ENCODE measurements around the gene ZNF648. TPM values are rescaled to one million over a fixed set of nuclear protein-coding genes. Genes with fewer than 3 reads are reported as not detected.

The ZNF648 gene
- total RNA-seq, 1 donor from 2014 or later: not detected

DNA sequence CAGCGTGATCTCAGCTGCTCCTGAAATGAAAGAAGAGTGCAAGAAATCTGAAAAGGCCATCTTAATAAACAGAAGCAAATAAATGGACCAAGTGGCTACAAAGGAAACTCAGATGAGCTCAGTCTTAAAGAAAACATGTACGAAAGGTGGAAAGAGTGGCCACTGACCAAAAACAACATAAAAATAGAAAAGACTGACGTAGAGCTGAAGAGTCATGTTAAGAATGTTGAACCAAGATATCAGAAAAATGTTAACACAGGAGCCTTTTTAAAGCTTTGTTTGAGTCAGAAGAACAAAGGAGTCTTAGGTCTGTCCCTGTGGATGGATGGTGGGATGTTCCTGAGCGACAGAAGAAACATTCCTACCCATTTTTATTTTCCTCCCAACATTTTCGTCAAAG lies 30.8 kb upstream of the ZNF648 start:
- TF ChIP-seq CTCF (IDR thresholded peaks at IDR 0.05): no peak
- POLR2A ChIA-PET: no interaction called here
- no peak for DNase-seq
- no peaks in the 10 kb centered on the region for H3K9me3 Mint-ChIP-seq
- no peaks in the 10 kb centered on the region for H3K36me3 Mint-ChIP-seq (ENCODE audit: low read depth)
- H3K27ac Mint-ChIP-seq: no peak overlapping the region
- ATAC-seq (ENCODE audit: low read depth): no peak
- H3K4me1 Mint-ChIP-seq: no peaks in the 10 kb centered on the region
- CTCF ChIA-PET: interaction anchor here (1.0 to 2.0 kb wide), 3 partner anchors 11 to 304 kb away, joined by 3 to 7 read pairs (median 5); no protein-coding TSS in a partner anchor
- intact Hi-C loops (cut with micrococcal nuclease): no loop called here
- H3K27me3 Mint-ChIP-seq: peaks cover 3% of the 10 kb centered on the region
- no peak overlapping the region for H3K4me3 Mint-ChIP-seq

DNA sequence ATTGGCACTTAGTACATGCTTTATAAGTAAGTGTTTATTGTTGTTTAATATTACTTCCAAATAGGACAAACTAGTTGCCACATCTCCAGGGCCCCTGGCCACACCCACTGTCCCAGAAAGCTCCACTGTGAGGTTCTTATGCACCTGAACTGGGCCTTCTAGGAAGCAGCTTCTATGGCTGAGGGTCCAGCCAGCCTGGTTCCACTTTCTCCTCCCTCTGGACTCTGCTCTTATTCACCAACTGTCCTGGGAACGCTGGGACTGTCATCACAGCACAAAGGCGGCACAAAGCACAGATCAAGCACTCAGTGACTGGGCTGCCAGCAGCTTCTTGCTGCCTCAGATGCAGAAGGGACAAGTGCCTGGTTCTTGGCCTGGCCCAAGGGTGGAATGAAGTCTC lies 29.6 kb upstream of the ZNF648 start:
- H3K27me3 Mint-ChIP-seq: peaks cover 3% of the 10 kb centered on the region
- DNase-seq (no peak), ATAC-seq (ENCODE audit: low read depth) (no peak)
- no peaks in the 10 kb centered on the region for H3K36me3 Mint-ChIP-seq (ENCODE audit: low read depth)
- POLR2A ChIA-PET: no interaction called here
- CTCF ChIA-PET: interaction anchor here (1.9 to 2.0 kb wide), 2 partner anchors 10 to 305 kb away, joined by 5 to 7 read pairs; no protein-coding TSS in a partner anchor
- intact Hi-C loops (cut with micrococcal nuclease): no loop called here
- TF ChIP-seq CTCF (IDR thresholded peaks at IDR 0.05): no peak
- H3K4me1 Mint-ChIP-seq: no peaks in the 10 kb centered on the region
- no peaks in the 10 kb centered on the region for H3K9me3 Mint-ChIP-seq
- no peak overlapping the region for H3K4me3 Mint-ChIP-seq
- H3K27ac Mint-ChIP-seq: no peak overlapping the region

GRCh38 chr1:182087719-182088350 lies 26.3 kb upstream of the ZNF648 start:
- no peaks in the 10 kb centered on the region for H3K27me3 Mint-ChIP-seq
- no peak for TF ChIP-seq CTCF (IDR thresholded peaks at IDR 0.05)
- intact Hi-C loops (cut with micrococcal nuclease): loop anchor here (5.0 kb wide), 1 partner anchor 694 kb away; no protein-coding TSS in a partner anchor
- H3K4me3 Mint-ChIP-seq: no peak overlapping the region
- H3K36me3 Mint-ChIP-seq (ENCODE audit: low read depth): no peaks in the 10 kb centered on the region
- H3K4me1 Mint-ChIP-seq: peaks cover 4% of the 10 kb centered on the region
- DNase-seq (no peak), ATAC-seq (ENCODE audit: low read depth) (no peak)
- H3K27ac Mint-ChIP-seq: no peak overlapping the region
- POLR2A ChIA-PET: no interaction called here
- CTCF ChIA-PET: interaction anchor here (0.9 to 1.2 kb wide), 2 partner anchors 309 to 609 kb away, joined by 3 to 5 read pairs; no protein-coding TSS in a partner anchor
- H3K9me3 Mint-ChIP-seq: no peaks in the 10 kb centered on the region

GRCh38 chr1:182087304-182087703 lies 25.8 kb upstream of the ZNF648 start:
- no peak for DNase-seq
- Mint-ChIP-seq H3K27me3 (no peaks in the 10 kb centered on the region), H3K4me3 (no peak overlapping the region), H3K4me1 (peaks cover 4% of the 10 kb centered on the region), H3K27ac (no peak overlapping the region), H3K36me3 (ENCODE audit: low read depth) (no peaks in the 10 kb centered on the region), H3K9me3 (no peaks in the 10 kb centered on the region)
- ChIA-PET POLR2A (no interaction called here), CTCF (interaction anchor here (0.9 to 1.2 kb wide), 2 partner anchors 309 to 609 kb away, joined by 3 to 5 read pairs; no protein-coding TSS in a partner anchor)
- no peak for ATAC-seq (ENCODE audit: low read depth)
- intact Hi-C loops (cut with micrococcal nuclease): loop anchor here (5.0 kb wide), 1 partner anchor 695 kb away; no protein-coding TSS in a partner anchor
- no peak for TF ChIP-seq CTCF (IDR thresholded peaks at IDR 0.05)

GRCh38 chr1:182086620-182087019 lies 25.1 kb upstream of the ZNF648 start:
- H3K27me3 Mint-ChIP-seq: no peaks in the 10 kb centered on the region
- CTCF ChIA-PET: interaction anchor here (2.7 kb wide), 1 partner anchor 310 kb away, joined by 18 read pairs; no protein-coding TSS in a partner anchor
- no peaks in the 10 kb centered on the region for H3K36me3 Mint-ChIP-seq (ENCODE audit: low read depth)
- ATAC-seq (ENCODE audit: low read depth) (no peak), DNase-seq (no peak)
- no peak overlapping the region for H3K4me3 Mint-ChIP-seq
- TF ChIP-seq CTCF (IDR thresholded peaks at IDR 0.05): no peak
- H3K9me3 Mint-ChIP-seq: no peaks in the 10 kb centered on the region
- POLR2A ChIA-PET: no interaction called here
- peaks cover 4% of the 10 kb centered on the region for H3K4me1 Mint-ChIP-seq
- no peak overlapping the region for H3K27ac Mint-ChIP-seq
- intact Hi-C loops (cut with micrococcal nuclease): loop anchor here (5.0 kb wide), 1 partner anchor 696 kb away; no protein-coding TSS in a partner anchor

All from activated B cell treated with CpG ODN at 0.5 μM for 24 hours (primary cell).